Neural crest cell (in vitro differentiated cells): ENCODE data around the gene RETREG2. TPM values are rescaled to one million over a fixed set of nuclear protein-coding genes. Genes with fewer than 3 reads are reported as not detected.

Experiments used
- DNase-seq: peaks from one replicate; pipeline ENCODE4 v3.0.0; 2021; ENCODE audit warnings: low read depth, mixed read lengths, low spot score
- H3K27ac Mint-ChIP-seq: one replicate; pipeline ENCODE4 v1.8.0; 2021; ENCODE audit warnings: mild to moderate bottlenecking, mixed read lengths; ENCODE audit not compliant: unreplicated experiment
- H3K27me3 Mint-ChIP-seq: 2 replicates; pipeline ENCODE4 v1.8.0; 2021; ENCODE audit warnings: low read depth, mild to moderate bottlenecking, mixed read lengths
- H3K36me3 Mint-ChIP-seq: 2 replicates; pipeline ENCODE4 v1.8.0; 2021; ENCODE audit warnings: low read depth, mild to moderate bottlenecking, mixed read lengths
- H3K4me1 Mint-ChIP-seq: 2 replicates; pipeline ENCODE4 v1.8.0; 2021; ENCODE audit warnings: mixed read lengths
- H3K4me3 Mint-ChIP-seq: one replicate; pipeline ENCODE4 v1.8.0; 2021; ENCODE audit warnings: mild to moderate bottlenecking, mixed read lengths
- H3K9me3 Mint-ChIP-seq: 2 replicates; pipeline ENCODE4 v1.8.0; 2021; ENCODE audit warnings: mixed read lengths
- CTCF ChIP-seq: fragments of 200-600 bp; sonication (generic); conservative IDR thresholded peaks from 2 replicates; pipeline ENCODE4 v1.5.0; 2021; ENCODE audit warnings: antibody characterized with exemption, mild to moderate bottlenecking
- total RNA-seq: library from RNA; stranded (reverse); gene quantifications from 2 replicates; pipeline ENCODE4 v1.2.1, GENCODE V29; 2021

RETREG2 gene
- total RNA-seq, 1 donor from 2014 or later: 86.0 TPM

GRCh38 chr2:219221957-219222518, 44.0 kb downstream of the RETREG2 start:
- H3K36me3 Mint-ChIP-seq: peaks cover 2% of the 10 kb centered on the region
- peaks cover 14% of the 10 kb centered on the region for H3K4me1 Mint-ChIP-seq
- H3K27me3 Mint-ChIP-seq: no peaks in the 10 kb centered on the region
- no peak overlapping the region for H3K27ac Mint-ChIP-seq
- no peak overlapping the region for H3K4me3 Mint-ChIP-seq
- H3K9me3 Mint-ChIP-seq: no peaks in the 10 kb centered on the region
- DNase-seq: no peak
- no peak for TF ChIP-seq CTCF

- Mint-ChIP-seq H3K9me3 (no peaks in the 10 kb centered on the region), H3K36me3 (peaks cover 2% of the 10 kb centered on the region), H3K4me1 (peaks cover 11% of the 10 kb centered on the region), H3K27me3 (no peaks in the 10 kb centered on the region), H3K4me3 (peak overlapping the region; percentile 45), H3K27ac (no peak overlapping the region)
- no peak for TF ChIP-seq CTCF
- no peak for DNase-seq
These were observed 45.9 kb downstream of the RETREG2 start for GRCh38 chr2:219223831-219224610.

GRCh38 chr2:219225350-219225749, 47.3 kb downstream of the RETREG2 start:
- Mint-ChIP-seq H3K4me3 (peak overlapping the region; percentile 59), H3K27me3 (no peaks in the 10 kb centered on the region)

GRCh38 chr2:219228041-219228910, 50.2 kb downstream of the RETREG2 start:
- Mint-ChIP-seq H3K27ac (peak overlapping the region; percentile 19), H3K9me3 (no peaks in the 10 kb centered on the region), H3K36me3 (peaks cover 2% of the 10 kb centered on the region), H3K4me1 (peaks cover 22% of the 10 kb centered on the region), H3K4me3 (peak overlapping the region; percentile 73), H3K27me3 (no peaks in the 10 kb centered on the region)
- no peak for TF ChIP-seq CTCF
- DNase-seq: no peak

More at GRCh38 chr2:219225350-219225749, 47.3 kb downstream of the RETREG2 start:
- peaks cover 18% of the 10 kb centered on the region for H3K4me1 Mint-ChIP-seq
- no peaks in the 10 kb centered on the region for H3K9me3 Mint-ChIP-seq
- H3K27ac Mint-ChIP-seq: no peak overlapping the region
- peaks cover 2% of the 10 kb centered on the region for H3K36me3 Mint-ChIP-seq
- no peak for DNase-seq
- TF ChIP-seq CTCF: no peak

- no peaks in the 10 kb centered on the region for H3K27me3 Mint-ChIP-seq
- H3K36me3 Mint-ChIP-seq: no peaks in the 10 kb centered on the region
- H3K9me3 Mint-ChIP-seq: no peaks in the 10 kb centered on the region
- TF ChIP-seq CTCF: no peak
- peaks cover 22% of the 10 kb centered on the region for H3K4me1 Mint-ChIP-seq
- H3K27ac Mint-ChIP-seq: peak overlapping the region; percentile 12
- no peak for DNase-seq
- peak overlapping the region; percentile 73 for H3K4me3 Mint-ChIP-seq
These were observed 50.8 kb downstream of the RETREG2 start for GRCh38 chr2:219228911-219229304.
